Keratinocyte (primary cell): ENCODE data around the gene APOBEC3C. TPM values are rescaled to one million over a fixed set of nuclear protein-coding genes. Genes with fewer than 3 reads are reported as not detected.

Source experiments
- DNase-seq: peaks from one replicate; pipeline ENCODE4 v3.0.0-alpha.2; 2011; ENCODE audit warnings: low read depth, missing footprints, low spot score
- FAIRE-seq: peaks from 2 replicates; lab custom pipeline; 2011; peaks lifted over from hg19 to GRCh38; lab: Jason Lieb, UNC
- H2AFZ ChIP-seq: 2 replicates; pipeline ENCODE4 v1.6.0; 2012; ENCODE audit warnings: low read length, control low read depth, inconsistent platforms; ENCODE audit not compliant: control insufficient read depth
- H3K27ac ChIP-seq: 2 replicates; pipeline ENCODE4 v1.5.1; 2011; ENCODE audit warnings: low read length; ENCODE audit not compliant: control insufficient read depth, insufficient read depth
- H3K27me3 ChIP-seq: 3 replicates; pipeline ENCODE4 v1.6.0; 2011; ENCODE audit warnings: low read length; ENCODE audit not compliant: control insufficient read depth, insufficient read depth; ENCODE audit errors: extremely low read depth
- H3K36me3 ChIP-seq, 2 experiments: 2 replicates in 1 of 2; 3 replicates in 1 of 2; pipeline ENCODE4 v1.5.1; 2011; ENCODE audit warnings: low read length in 2 of 2, mild to moderate bottlenecking in 1 of 2; ENCODE audit not compliant: control insufficient read depth in 2 of 2, insufficient read depth in 2 of 2; ENCODE audit errors: extremely low read depth in 1 of 2
- H3K4me1 ChIP-seq: 3 replicates; pipeline ENCODE4 v1.5.1; 2011; ENCODE audit warnings: low read length; ENCODE audit not compliant: control insufficient read depth, insufficient read depth; ENCODE audit errors: extremely low read depth
- H3K4me2 ChIP-seq: 3 replicates; pipeline ENCODE4 v1.6.0; 2011; ENCODE audit warnings: low read depth, low read length; ENCODE audit not compliant: control insufficient read depth, insufficient read depth; ENCODE audit errors: extremely low read depth
- H3K4me3 ChIP-seq, 3 experiments: fragments of 200-600 bp in 1 of 3; sonication (generic) in 1 of 3; 2 replicates in 2 of 3; 3 replicates in 1 of 3; pipeline ENCODE4 v1.5.1; 2011 to 2016; ENCODE audit warnings: low read length in 3 of 3, mild to moderate bottlenecking in 3 of 3, control low read depth in 2 of 3, inconsistent platforms in 1 of 3, low read depth in 1 of 3, mixed read lengths in 1 of 3, mixed run types in 1 of 3, moderate library complexity in 1 of 3; ENCODE audit not compliant: control insufficient read depth in 2 of 3, insufficient read depth in 2 of 3; ENCODE audit errors: extremely low read depth in 1 of 3
- H3K79me2 ChIP-seq: 2 replicates; pipeline ENCODE4 v1.6.0; 2012; ENCODE audit warnings: low read length; ENCODE audit not compliant: control insufficient read depth, insufficient read depth
- H3K9ac ChIP-seq: 3 replicates; pipeline ENCODE4 v1.6.0; 2011; ENCODE audit warnings: low read length; ENCODE audit not compliant: control insufficient read depth, insufficient read depth; ENCODE audit errors: extremely low read depth
- H3K9me1 ChIP-seq: 3 replicates; pipeline ENCODE4 v1.6.0; 2011; ENCODE audit warnings: low read length; ENCODE audit not compliant: control insufficient read depth, insufficient read depth; ENCODE audit errors: extremely low read depth
- H3K9me3 ChIP-seq: 2 replicates; pipeline ENCODE4 v1.5.1; 2012; ENCODE audit warnings: low read depth, low read length; ENCODE audit not compliant: control insufficient read depth
- H4K20me1 ChIP-seq: 3 replicates; pipeline ENCODE4 v1.6.0; 2011; ENCODE audit warnings: low read length; ENCODE audit not compliant: control insufficient read depth, insufficient read depth; ENCODE audit errors: extremely low read depth
- CTCF ChIP-seq, 3 experiments: IDR thresholded peaks in 1 of 3; conservative IDR thresholded peaks in 1 of 3; optimal IDR thresholded peaks in 1 of 3; 2 replicates in 2 of 3; 3 replicates in 1 of 3; pipeline versions ENCODE3 to v1.5.1; 2011; ENCODE audit warnings: low read length in 3 of 3, mild to moderate bottlenecking in 3 of 3, moderate library complexity in 2 of 3, control low read depth in 1 of 3, inconsistent platforms in 1 of 3; ENCODE audit not compliant: insufficient read depth in 2 of 3; ENCODE audit errors: extremely low read depth in 1 of 3
- EZH2 ChIP-seq: IDR thresholded peaks from one replicate; pipeline ENCODE4 v1.6.1; 2012; ENCODE audit warnings: inconsistent platforms, mild to moderate bottlenecking, low read length, moderate library complexity
- dilution Hi-C: fragments of 300-500 bp; cut with MboI; formaldehyde crosslinking; loops from one replicate; pipeline ENCODE4 v1.7.0; 2020; ENCODE audit warnings: low sequenced_read_pairs; ENCODE audit not compliant: extremely low pct_ligation_motif_present
- polyA plus RNA-seq, 5 experiments: library from polyadenylated mRNA; depleted of rRNA in 3 of 5; stranded (reverse) in 3 of 5; stranded (forward) in 1 of 5; unstranded in 1 of 5; fragments of >200 nt; gene quantifications; 1 replicate in 1 of 5; 2 replicates in 3 of 5; 3 replicates in 1 of 5; pipeline versions ENCODE4 v1.2.1 to v1.2.3, GENCODE V29; 2011 to 2012; ENCODE audit warnings: missing spikeins in 2 of 5, low read depth in 1 of 5, low replicate concordance in 1 of 5

APOBEC3C gene
- polyA plus RNA-seq, 1 donor (not counting 4 experiments of a cell fraction or from before 2014, with no cell fraction given) = 34.7 TPM

GRCh38 chr22:39021552-39022250, 7.6 kb downstream of the APOBEC3C start:
- Histone ChIP-seq H3K9me1 (no peaks in the 10 kb centered on the region), H3K9me3 (no peaks in the 10 kb centered on the region), H3K27ac (no peak overlapping the region), H3K4me1 (no peaks in the 10 kb centered on the region), H2AFZ (no peak overlapping the region), H3K36me3 (peaks cover 5 to 7% of the 10 kb centered on the region in 2 experiments), H3K4me3 (no peak overlapping the region), H3K9ac (no peak overlapping the region), H4K20me1 (no peaks in the 10 kb centered on the region), H3K4me2 (no peak overlapping the region), H3K27me3 (no peaks in the 10 kb centered on the region), H3K79me2 (peaks cover 12% of the 10 kb centered on the region)
- dilution Hi-C loops = no loop called here
- FAIRE-seq (no peak), DNase-seq (no peak)
- TF ChIP-seq EZH2 (no peak), CTCF (optimal IDR thresholded peaks at IDR 0.05 in 1 of 3, IDR thresholded peaks at IDR 0.05 in 1 of 3, conservative IDR thresholded peaks at IDR 0.05 in 1 of 3; ENCODE audit: extremely low read depth in 1 of 3, insufficient read depth in 2 of 3, low read length in 3 of 3) (no peak)

GRCh38 chr22:39024519-39025308, 10.7 kb downstream of the APOBEC3C start:
- no peak overlapping the region for H2AFZ ChIP-seq
- H3K9me3 ChIP-seq = no peaks in the 10 kb centered on the region
- dilution Hi-C loops = no loop called here
- no peaks in the 10 kb centered on the region for H3K4me1 ChIP-seq
- no peaks in the 10 kb centered on the region for H3K79me2 ChIP-seq
- no peak overlapping the region for H3K4me3 ChIP-seq
- H3K27ac ChIP-seq = no peak overlapping the region
- DNase-seq = no peak
- H3K9ac ChIP-seq = no peak overlapping the region
- H3K36me3 ChIP-seq = peaks cover 0 to 2% of the 10 kb centered on the region in 2 experiments
- H3K4me2 ChIP-seq = no peak overlapping the region
- no peaks in the 10 kb centered on the region for H3K9me1 ChIP-seq
- no peaks in the 10 kb centered on the region for H3K27me3 ChIP-seq
- no peak for FAIRE-seq
- TF ChIP-seq EZH2 (no peak), CTCF (optimal IDR thresholded peaks at IDR 0.05 in 1 of 3, IDR thresholded peaks at IDR 0.05 in 1 of 3, conservative IDR thresholded peaks at IDR 0.05 in 1 of 3; ENCODE audit: extremely low read depth in 1 of 3, insufficient read depth in 2 of 3, low read length in 3 of 3) (no peak)
- no peaks in the 10 kb centered on the region for H4K20me1 ChIP-seq
